GM18499 (cell line): ENCODE results near the gene AKIRIN1.
"Not testable (repeated sequence)": the region's sequence is repeated elsewhere in the genome, so short reads cannot be mapped to it uniquely, and the experiment has no call there.

Source experiments
- ATAC-seq: cut with Tn5 transposase; IDR thresholded peaks from one replicate; pipeline ENCODE4 v1.9.1; 2021; ENCODE audit warnings: moderate number of reproducible peaks; ENCODE audit not compliant: insufficient read depth, unreplicated experiment

AKIRIN1 gene

DNA sequence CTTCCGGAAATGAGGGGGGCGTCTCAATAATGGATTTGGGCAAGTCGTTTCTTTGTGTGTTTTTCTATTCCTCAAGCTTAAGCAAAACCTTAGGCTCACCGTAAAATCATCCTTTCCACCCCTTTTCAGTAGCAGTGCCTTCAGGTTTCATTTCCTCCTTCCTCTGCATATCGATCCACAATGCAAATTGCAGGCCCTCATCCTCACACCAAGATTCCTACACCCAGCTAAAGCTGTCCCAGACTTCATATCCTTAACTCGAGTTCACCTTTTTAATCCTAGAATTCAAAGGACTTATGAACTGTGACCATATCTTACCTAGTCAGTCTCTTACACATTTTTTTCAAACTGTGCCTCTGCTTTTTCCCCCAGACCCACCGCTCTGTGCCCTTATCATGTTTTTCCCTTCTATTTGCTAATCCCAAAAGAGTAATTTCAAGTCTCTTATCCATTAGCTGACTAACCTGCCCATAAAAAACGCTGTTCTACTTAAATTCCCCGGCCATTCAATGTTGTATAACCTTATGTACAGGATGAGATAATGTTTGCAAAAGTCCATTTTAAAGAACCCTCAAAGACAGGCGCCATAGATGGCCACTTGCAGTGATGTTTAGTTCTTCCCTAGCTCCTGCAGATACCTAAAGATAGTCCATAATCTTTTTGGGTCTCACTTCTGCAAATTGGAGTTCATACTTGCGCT lies 1.5 kb downstream of the AKIRIN1 start:
- no peak for ATAC-seq

DNA sequence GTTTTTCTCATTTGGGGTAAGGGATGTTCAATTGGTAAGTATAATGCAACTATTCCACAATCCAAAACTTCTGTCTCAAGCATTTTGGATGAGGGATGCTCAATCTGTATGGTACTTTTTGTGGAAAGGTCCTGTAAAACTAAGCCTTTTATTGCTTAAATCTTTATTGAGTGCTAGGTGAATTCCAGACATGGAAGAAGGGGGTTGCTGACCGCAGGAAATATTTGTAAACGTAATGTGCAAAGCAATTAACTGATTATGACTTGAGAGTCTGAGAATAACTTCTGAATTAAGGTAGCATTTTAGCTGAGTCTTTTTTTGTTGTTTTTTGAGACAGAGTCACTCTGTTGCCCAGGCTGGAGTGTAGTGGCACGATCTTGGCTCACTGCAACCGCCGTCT lies 3.1 kb downstream of the AKIRIN1 start:
- no peak for ATAC-seq

DNA sequence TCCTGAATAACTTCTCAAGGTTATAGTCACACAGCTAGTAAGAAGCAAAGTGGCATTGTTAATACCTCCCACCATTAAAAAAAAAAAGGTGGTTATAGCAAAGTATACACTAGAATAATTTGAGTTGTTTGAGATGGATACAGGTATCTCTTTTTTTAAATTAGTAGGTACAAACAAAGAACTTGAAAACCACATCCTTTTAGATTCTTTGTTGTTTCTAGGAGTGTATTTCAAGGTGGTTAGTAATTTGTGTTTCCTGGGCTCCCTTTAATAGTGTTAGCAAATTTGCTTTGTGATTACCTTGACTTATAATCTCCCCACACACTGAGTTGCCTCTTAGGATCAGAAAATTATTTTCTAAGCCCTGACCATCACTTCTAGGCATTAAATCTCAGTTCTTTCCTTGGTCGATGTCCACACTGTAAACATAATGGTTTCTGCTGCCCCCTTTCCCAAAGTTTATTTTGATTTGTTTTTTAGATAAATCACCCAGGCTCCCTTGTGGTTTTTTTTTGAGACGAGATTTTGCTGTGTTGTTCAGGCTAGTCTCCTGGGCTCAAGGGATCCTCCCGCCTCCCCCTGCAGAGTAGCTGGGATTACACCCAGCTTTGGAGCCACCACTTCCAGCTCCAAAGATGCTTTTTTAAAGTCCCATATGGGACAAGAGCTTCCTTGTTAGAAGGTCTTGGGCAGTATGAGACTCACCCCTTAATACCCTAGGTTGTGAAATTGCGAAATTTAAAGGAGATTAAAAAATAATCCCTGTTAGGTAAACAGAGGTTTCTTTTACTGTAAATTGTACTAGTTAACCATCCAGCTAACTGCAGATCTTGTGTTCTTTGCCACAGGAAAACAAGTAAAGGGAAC lies 6.2 kb downstream of the AKIRIN1 start:
- ATAC-seq = no peak

DNA sequence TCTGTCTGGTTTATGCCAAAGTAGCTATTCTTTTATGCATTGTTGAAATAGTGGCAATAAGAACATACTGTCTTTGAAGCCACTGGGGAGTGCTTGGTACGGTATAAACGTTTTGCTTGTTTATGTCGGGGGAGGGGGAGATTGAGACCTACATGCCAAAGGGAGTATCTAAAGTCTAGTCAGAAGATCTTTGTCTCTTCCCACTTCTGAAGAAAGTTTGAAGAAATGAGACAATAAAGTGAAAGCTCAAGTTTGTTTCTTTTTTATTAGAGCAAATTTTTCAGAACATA lies 6.8 kb downstream of the AKIRIN1 start:
- ATAC-seq = no peak

DNA sequence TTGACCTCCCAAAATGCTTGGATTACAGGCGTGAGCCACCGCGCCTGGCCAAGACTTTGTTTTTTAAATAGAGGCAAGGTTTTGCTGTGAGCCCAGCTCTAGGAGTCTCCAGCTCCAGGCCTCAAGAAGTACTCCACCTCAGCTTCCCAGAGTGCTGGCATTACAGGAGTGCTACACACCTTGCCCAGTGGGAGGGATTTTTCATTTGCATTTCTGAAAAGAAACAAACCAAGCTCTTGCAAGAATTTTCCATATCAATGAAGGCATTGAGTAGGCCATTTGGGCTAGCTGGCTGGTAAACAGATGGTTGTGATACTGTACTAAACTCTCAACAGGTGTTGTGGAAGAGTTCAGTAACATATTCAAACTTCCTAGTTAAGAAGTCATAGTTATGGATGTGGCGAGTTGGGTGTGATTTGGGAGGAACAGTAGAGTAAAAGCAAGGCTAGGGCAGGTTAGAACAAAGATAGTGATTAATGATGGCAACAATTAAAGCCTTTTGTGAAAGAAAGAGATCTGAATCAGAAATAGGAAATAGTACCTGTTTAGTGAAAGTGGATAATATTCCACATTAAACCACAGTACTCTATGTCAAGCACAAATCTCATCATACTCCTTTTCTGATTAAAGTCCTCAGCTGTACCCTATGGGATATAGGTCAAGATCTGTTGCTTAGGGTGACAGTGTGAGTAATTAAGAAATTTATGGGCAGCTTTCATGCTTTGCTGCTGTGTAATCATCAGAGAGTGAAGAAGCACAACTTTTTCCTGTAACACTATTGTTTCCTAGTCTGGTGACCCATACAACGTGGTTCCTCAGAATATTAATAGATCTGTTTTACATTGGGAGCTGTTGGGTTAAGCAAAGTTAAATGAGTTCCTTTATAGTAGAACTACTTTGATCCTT lies 10.7 kb downstream of the AKIRIN1 start:
- no peak for ATAC-seq

DNA sequence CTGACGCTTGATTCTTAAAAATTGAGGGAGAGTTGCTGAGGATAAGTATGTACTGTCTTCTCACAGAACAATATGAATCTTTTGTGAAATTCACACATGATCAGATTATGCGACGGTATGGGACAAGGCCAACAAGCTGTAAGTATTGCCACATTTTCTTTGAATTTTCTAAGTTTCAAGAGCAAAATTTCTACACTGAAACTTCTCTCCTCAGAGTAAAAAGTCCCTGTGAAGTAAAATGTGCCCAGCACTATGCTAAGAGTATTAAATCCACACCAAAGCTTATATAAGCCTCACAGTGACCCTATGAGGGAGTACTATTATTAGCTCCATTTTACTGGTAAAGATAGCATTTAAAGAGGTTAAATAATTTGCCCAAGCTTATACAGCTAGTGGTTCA lies 12.2 kb downstream of the AKIRIN1 start:
- ATAC-seq = no peak

DNA sequence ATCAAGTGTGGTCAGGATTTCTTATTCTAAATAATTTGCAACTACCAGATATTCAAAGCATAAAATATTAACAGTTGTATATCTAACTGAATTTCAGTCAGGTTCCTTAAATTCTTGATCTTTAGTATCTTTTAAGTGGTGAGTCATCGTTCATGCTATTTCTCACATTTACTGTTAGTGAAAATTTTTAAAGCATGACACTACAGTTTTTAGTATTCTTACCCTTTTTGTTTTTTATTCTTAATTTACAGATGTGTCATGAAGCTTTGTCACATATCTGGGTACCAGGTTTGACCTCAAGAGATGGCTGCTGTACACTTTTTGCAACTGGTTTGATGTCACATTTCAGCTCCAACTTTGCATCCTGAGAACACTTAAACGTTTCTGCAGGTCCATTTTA lies 12.7 kb downstream of the AKIRIN1 start:
- no peak for ATAC-seq

DNA sequence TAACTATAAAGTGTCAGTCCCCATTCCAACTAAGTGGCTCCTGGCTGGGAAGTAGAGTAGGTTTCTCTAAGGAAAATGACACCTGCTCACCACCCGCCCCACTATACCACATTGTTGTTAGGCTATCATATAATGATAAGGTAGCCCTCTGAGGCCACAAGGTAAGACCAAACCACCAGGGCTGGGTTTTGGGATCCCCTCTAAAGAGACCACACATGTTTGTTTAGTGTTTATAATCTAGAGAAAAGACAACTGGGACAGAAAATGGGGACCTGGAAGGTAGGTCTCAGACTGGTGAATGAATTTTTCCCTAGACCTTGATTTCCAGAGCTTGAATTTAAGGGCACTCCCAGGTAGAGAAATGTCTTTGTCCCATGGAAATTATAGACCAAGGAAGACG lies 15.2 kb downstream of the AKIRIN1 start:
- ATAC-seq = no peak

DNA sequence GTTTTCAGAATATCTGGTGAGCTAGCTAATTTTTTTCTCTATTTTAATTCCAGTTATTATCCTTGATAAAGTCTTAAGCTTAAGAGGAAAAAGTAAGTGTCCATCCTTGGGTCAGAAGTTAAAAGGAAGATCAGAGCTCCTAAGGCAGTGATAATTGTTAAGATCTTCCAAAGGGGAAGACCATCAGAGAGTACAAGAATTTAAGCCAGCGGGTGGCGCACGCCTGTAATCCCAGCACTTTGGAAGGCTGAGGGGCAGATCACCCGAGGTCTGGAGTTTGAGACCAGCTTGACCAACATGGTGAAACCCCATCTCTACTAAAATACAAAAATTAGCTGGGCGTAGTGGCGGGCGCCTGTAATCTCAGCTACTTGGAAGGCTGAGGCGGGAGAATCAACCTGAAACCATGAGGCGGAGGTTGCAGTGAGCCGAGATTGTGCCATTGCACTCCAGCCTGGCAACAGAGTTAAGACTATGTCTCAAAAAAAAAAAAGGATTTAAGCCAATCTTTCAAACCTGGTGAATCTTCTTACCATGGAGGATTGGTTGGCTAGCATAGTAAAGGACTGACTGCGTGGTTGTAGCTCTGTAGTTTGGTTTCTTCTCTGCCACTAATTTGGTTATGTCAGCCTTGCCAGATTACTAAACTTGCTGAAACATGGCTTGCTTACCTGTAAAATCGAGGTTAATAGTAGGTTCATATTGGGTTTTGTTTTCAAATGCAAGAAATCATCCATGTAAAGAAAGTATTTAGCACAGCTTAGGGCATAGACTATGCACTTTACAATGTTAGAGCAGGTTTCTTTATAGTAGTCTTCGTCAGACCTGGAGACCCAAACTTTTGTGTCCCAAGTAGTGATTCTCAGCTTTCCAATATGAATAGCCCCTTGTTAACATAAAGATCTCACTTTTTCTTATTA lies 15.9 kb downstream of the AKIRIN1 start:
- ATAC-seq = no peak

DNA sequence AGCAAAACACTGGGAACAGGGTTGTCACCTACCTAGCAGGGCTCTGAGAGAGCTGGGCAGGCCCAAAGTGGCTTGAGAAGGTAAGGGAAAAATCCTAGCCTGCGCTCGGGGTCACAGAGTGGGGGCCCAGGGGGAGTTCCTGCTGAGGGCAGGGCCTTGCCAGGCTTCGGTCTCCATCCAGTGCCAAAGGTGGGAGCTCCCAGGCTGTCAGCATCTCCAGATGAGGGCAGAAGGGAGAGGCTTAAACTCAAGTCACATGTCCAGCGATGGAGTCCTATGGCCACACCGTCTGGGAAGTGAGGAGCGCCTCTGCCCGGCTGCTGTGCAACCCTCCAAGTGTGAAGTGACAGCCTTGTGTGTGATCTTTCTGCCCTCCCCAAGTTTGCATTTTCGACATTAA lies 23.9 kb downstream of the AKIRIN1 start:
- not testable (repeated sequence) for ATAC-seq

DNA sequence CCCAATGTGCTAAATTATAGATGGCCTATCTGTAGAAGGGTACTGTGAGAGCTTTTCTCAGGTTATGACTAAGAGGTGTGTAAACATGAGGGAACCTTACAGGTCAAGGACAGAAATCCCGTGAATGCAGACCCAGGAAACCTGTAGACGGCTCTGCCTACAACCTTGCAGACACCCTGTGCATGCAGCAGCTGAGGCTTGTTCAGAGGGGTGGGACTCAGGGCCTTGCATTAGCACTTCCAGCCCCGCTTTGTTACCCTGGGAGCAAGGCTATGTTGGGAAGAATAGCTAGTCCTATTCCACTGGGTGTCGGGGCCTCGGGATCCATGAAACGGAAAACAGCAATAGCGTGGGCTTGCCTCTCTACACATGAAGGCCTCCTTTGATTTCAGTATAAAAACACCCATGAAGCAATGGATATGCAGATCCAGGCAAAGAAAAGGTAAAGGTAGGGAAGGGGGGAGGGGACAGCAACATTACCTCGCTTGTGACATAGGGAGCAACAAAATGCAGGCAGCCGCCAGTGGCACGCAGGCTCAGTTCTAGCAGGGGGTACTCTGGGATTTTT lies 25.6 kb downstream of the AKIRIN1 start:
- no peak for ATAC-seq

DNA sequence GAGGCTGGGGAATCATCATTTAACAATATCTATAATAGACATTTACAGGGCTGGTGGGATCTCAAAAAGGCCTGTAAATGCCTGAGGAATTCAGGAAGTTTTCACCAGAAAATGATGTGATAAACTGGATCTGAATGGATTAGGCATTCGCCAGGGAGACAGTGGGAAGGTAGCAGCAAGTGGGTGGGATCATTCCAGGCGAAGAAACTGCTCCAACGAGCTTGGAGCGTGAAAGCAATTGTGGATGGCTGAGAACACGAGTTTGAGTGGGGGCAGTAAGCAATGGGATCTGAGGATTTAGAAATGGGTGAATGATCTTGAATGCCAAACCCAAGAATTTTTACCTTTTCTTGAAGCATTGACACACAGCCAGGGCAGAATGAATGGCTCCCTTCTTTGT lies 26.2 kb downstream of the AKIRIN1 start:
- ATAC-seq = no peak

DNA sequence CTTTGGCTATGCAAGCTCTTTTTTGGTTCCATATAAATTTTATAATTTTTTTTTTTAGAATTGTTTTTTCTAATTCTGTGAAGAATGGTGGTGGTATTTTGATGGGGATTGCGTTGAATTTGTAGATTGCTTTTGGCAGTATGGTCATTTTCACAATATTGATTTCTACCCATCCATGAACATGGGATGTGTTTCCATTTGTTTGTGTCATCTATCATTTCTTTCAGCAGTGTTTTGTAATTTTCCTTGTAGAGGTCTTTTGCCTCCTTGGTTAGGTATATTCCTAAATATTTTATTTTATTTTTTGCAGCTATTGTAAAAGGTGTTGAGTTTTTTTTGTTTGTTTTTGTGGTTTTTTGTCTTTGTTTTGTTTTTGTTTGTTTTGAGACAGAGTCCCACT lies 29.4 kb downstream of the AKIRIN1 start:
- not testable (repeated sequence) for ATAC-seq

DNA sequence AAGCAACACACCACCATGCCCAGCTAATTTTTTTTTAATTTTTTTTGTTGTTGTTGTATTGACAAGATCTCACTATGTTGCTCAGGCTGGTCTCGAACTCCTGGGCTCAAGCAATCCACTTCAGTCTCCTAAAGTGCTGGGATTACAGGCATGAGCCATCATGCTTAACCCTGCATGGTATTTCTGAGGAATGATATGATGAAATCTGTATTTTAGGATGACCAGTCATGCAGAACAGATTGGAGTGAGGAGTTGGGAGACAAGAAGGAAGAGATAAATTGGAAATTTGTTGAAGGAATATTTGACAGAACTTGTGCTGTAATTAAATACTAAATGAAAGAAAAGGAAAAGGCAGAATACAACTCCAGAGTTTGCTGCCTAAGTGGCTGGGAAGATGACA lies 30.4 kb downstream of the AKIRIN1 start:
- ATAC-seq = no peak

DNA sequence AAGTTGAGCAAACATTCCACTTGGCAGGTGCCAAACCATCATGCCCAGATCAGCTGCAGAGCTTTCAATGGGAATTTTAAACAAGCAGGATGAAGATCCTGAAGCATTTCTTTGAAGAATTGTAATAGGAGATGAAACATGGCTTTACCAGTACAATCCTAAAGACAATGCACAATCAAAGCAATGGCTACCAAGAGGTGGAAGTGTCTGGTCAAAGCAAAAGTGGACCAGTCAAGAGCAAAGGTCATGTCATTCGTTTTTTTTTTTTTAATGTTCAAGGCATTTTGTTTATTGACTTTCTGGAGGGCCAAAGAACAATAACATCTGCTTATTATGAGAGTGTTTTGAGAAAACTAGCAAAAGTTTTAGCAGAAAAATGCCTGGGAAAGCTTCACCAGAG lies 32.1 kb downstream of the AKIRIN1 start:
- ATAC-seq = no peak

DNA sequence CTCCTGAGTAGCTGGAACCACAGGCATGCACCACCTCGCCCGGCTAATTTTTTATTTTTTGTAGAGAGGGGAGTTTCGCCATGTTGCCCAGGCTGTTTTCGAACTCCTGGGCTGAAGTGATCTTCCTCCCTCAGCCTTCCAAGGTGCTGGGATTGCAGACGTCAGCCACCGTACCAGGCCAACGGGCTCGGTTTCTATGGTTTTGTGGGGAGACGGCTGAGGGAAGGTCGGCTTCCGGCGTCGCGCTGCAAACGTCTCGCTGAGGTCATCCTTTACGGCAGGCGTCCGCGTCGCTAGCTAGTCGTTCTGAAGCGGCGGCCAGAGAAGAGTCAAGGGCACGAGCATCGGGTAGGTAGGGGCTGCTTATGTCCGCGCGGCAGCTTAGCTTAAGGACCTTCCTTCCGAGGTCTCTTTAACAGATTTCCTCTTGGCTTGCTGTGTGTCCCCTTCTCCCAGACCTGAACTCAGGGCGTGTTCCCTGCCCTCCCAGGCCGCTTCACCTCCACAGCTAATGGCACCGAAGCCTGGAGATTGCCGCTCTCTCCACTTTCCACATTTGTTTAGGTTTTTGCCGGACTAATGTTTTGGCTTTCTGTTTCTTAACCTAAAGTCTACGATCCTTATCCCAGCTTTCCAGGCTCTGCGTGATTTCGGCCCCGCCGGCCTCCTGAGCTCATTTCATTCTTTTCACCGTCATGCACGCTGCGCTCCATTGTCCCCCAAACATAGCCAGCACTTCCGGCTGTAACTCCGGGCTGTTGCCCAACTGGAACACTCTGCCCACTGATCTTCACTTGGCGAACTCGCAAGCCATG lies 35.2 kb downstream of the AKIRIN1 start, which contains the start of gene NDUFS5:
TSS of gene NDUFS5 (plus strand) at position 300 of the 815 bp plus-strand sequence. CDS start 2,375 bp downstream, outside the sequence.
- ATAC-seq = no peak

DNA sequence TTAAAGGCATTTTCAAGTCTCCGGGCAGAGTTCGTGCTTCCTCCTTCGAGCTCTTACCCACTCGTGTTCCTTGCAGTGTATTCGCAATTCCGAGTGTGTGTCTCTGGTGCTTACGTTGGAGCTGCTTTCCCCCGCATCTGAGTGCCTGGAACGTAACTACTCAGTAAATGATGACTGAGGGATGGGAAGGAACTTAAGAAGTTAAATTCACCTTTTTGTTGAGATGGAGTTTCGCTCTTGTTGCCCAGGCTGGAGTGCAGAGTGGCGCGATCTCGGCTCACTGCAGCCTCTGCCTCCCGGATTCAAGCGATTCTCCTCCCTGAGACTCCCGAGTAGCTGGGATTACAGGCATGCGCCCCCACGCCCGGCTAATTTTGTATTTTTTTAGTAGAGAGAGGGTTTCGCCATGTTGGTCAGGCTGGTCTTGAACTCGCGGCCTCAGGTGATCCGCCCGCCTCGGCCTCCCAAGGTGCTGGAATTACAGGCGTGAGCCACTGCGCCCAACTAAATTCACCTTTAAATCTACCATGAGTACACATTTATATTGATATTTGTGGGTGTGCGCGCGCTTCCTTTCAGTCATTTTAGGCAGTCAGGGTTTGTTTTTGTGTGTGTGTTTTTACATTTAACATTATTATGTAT lies 35.9 kb downstream of the AKIRIN1 start:
- no peak for ATAC-seq

DNA sequence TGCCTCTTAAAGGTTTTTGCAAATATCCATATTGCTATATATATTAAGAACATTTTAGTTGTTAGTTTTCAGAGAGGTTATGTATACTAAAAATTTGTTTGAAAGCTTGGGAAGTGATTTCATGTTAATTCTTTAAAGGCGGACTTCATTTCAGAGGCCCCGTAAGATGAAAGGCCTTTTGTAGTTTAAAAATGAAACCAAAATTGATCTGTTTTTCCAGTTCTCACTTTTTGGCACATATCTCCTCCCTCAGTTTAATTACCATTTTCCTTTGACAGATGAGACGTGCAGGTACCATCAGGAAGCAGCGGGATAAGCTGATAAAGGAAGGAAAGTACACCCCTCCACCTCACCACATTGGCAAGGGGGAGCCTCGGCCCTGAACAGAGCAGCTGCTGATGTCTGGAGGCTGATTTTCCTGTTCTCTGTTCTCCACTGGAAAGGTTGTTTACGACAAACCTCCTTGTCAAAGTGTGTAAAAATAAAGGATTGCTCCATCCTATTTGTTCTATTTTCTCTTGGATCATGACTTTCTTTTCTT lies 43.1 kb downstream of the AKIRIN1 start:
- ATAC-seq = no peak
